Psoas muscle (tissue), 8 donors: ENCODE measurements around the gene AVL9. TPM values are rescaled to one million over a fixed set of nuclear protein-coding genes. Genes with fewer than 3 reads are reported as not detected.

ENCODE experiments used
- ATAC-seq, 4 donors: fragments of 200-7000 bp; cut with Tn5 transposase; one replicate each; pipeline ENCODE4 v1.9.1; 2020; ENCODE audit warnings: moderate library complexity in 3 of 4, mild to moderate bottlenecking in 2 of 4
- DNase-seq, 2 donors: peaks; one replicate each; pipeline ENCODE4 v3.0.0-alpha.2; 2020
- H3K27ac ChIP-seq: fragments of 200-600 bp; one replicate; pipeline ENCODE4 v1.8.0; 2022
- H3K27me3 ChIP-seq, 3 donors: fragments of 200-600 bp in 1 of 3; one replicate each; pipeline versions ENCODE4 v1.6.1 to v1.8.0; 2013 to 2022; ENCODE audit warnings: low read length in 2 of 3, mild to moderate bottlenecking in 2 of 3, moderate library complexity in 1 of 3; ENCODE audit not compliant: insufficient read depth in 3 of 3
- H3K36me3 ChIP-seq, 2 donors: fragments of 200-600 bp in 1 of 2; one replicate each; pipeline versions ENCODE4 v1.6.1 to v1.8.0; 2013 to 2022; ENCODE audit warnings: low read depth in 1 of 2, mild to moderate bottlenecking in 1 of 2, moderate library complexity in 1 of 2; ENCODE audit not compliant: insufficient read depth in 1 of 2
- H3K4me1 ChIP-seq: fragments of 200-600 bp; one replicate; pipeline ENCODE4 v1.8.0; 2022
- H3K4me3 ChIP-seq: fragments of 200-600 bp; one replicate; pipeline ENCODE4 v1.8.0; 2022; ENCODE audit warnings: mild to moderate bottlenecking
- H3K9me3 ChIP-seq: fragments of 200-600 bp; one replicate; pipeline ENCODE4 v1.8.0; 2022
- WGBS, 3 donors: extraction: QIAGEN DNeasy Blood & Tissue Kit; methylation state at CpG; one replicate each; pipeline versions ENCODE4 v1.1.6 to v1.1.7; 2013; 5-methylcytosine and 5-hydroxymethylcytosine counted together
- intact Hi-C, 2 donors: fragments of 100-400 bp; cut with DNase I; formaldehyde crosslinking; loops; one replicate each; pipeline versions ENCODE4 v1.11.0 to v1.14.2; 2022
- polyA plus RNA-seq, 3 donors: library from polyadenylated mRNA; stranded (reverse); fragments of 200-250 nt; gene quantifications; one replicate each; pipeline ENCODE4 v1.2.3, GENCODE V29; 2013
- total RNA-seq, 4 donors: library from RNA; stranded (reverse); fragmentation: NEBNext Ultra II Directional in 2 of 4; extraction: Animal tissue kit (Norgen Biotek cat#: 25700) in 2 of 4; gene quantifications; one replicate each; pipeline versions ENCODE4 v1.2.1 to v1.2.4, GENCODE V29; 2021 to 2023
- TF ChIP-seq, protein P1 (sequence below): fragments of 200-600 bp; IDR thresholded peaks from one replicate; pipeline ENCODE4 v1.8.0; 2022; ENCODE audit warnings: antibody characterized with exemption
- donor health status: healthy with polysubstance abuse.
- donor health status: DM: no; HTN: no; CAD: no; lungs with moderate emphysema.
- donor health status: Bipolar disorder and iron deficiency.
- donor health status: healthy.
- donor health status: DM: yes; HTN: yes; CAD: no.
- donor health status: DM: no; HTN: no; CAD: no.
- donor health status: DM: no; HTN: no; CAD: no.
- donor health status: DM: yes; HTN: yes; CAD: no.

AVL9 gene
- total and polyA plus RNA-seq, 7 donors = 8.1 to 25.2 (median 18.9) TPM

DNA sequence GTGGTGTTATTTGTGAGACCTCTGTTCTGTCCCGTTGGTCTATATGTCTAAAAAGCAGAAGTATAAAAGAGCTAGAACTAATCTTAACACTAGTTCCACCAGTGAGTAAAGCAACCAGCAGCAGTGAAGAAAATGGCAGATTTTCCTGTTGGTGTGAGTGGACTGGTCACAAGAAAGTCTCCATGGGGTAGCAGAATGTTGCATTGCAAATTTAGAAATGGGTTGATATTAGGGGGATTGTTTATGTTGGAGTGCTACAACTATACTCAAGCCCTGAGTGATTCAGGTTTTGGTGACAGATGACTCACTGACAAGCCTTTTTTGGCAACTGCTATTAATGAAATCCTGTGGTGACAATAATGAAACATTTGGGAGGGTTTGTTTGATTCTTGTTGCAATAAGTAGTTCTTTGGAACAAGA, 5.6 kb downstream of the AVL9 start:
- H3K4me1 ChIP-seq = peaks cover 33% of the 10 kb centered on the region
- H3K27me3 ChIP-seq = no peaks in the 10 kb centered on the region
- TF ChIP-seq, protein P1, sequence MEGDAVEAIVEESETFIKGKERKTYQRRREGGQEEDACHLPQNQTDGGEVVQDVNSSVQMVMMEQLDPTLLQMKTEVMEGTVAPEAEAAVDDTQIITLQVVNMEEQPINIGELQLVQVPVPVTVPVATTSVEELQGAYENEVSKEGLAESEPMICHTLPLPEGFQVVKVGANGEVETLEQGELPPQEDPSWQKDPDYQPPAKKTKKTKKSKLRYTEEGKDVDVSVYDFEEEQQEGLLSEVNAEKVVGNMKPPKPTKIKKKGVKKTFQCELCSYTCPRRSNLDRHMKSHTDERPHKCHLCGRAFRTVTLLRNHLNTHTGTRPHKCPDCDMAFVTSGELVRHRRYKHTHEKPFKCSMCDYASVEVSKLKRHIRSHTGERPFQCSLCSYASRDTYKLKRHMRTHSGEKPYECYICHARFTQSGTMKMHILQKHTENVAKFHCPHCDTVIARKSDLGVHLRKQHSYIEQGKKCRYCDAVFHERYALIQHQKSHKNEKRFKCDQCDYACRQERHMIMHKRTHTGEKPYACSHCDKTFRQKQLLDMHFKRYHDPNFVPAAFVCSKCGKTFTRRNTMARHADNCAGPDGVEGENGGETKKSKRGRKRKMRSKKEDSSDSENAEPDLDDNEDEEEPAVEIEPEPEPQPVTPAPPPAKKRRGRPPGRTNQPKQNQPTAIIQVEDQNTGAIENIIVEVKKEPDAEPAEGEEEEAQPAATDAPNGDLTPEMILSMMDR = no peak
- ATAC-seq (peak; percentile 57 to 83 (median 66)), DNase-seq (no peak)
- H3K4me3 ChIP-seq = peak overlapping the region; percentile 2
- 57 to 73% (median 67%) methylated on average over 1 of the region's 1 CpG for WGBS, 3 donors
- peak overlapping the region; percentile 51 for H3K27ac ChIP-seq
- H3K36me3 ChIP-seq = no peaks in the 10 kb centered on the region
- intact Hi-C loops = no loop called here
- no peaks in the 10 kb centered on the region for H3K9me3 ChIP-seq

GRCh38 chr7:32501522-32501921, 6.2 kb downstream of the AVL9 start:
- Histone ChIP-seq H3K36me3 (no peaks in the 10 kb centered on the region), H3K4me3 (peak overlapping the region; percentile 2), H3K4me1 (peaks cover 30% of the 10 kb centered on the region), H3K27me3 (no peaks in the 10 kb centered on the region), H3K27ac (peak overlapping the region; percentile 51), H3K9me3 (no peaks in the 10 kb centered on the region)
- 39 to 85% (median 74%) methylated on average over 1 of the region's 1 CpG for WGBS, 3 donors
- intact Hi-C loops = no loop called here
- peak in 1 of 4 donors; percentile 45 for ATAC-seq
- no peak for DNase-seq
- TF ChIP-seq, protein P1 = no peak

- H3K27me3 ChIP-seq = no peaks in the 10 kb centered on the region
- H3K27ac ChIP-seq = no peak overlapping the region
- ATAC-seq = no peak
- 68 to 72% (median 68%) methylated on average over 4 of the region's 4 CpGs for WGBS, 3 donors
- no peak for DNase-seq
- H3K4me1 ChIP-seq = peaks cover 28% of the 10 kb centered on the region
- H3K36me3 ChIP-seq = no peaks in the 10 kb centered on the region
- H3K4me3 ChIP-seq = no peak overlapping the region
- intact Hi-C loops = no loop called here
- TF ChIP-seq, protein P1 = no peak
- H3K9me3 ChIP-seq = no peaks in the 10 kb centered on the region
Observed at GRCh38 chr7:32502728-32503127, 7.4 kb downstream of the AVL9 start.

DNA sequence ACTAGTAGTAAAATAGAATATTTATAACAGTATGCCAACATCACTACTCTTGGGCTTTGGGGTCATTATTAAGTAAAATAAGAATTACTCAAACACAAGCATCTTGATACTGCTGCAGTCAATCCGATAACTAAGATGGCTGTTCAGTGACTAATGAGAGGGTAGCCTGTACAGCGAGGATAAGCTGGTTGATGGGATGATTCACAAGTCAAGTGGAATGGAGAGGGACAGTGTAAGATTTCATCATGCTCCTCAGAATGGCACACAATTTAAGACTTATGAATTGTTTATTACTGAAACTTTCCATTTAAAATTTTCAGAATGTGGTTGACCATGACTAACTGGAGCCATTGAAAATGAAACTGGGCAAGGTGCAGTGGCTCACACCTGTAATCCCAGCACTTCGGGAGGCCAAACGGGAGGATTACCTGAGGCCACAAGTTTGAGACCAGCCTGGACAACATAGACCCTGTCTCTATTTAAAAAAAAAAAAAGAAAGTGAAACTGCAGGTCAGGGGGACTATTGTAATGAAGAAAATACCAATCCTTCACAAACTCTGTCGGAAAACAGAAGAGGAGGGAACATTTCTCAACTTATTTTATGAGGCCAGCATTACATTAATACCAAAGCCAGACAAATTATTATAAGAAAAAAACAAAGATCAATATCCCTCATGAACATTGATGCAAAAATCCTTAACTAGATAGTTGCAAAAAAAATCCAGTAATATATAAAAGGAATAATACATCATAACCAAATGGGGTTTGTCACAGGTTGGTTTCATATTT, 11.2 kb downstream of the AVL9 start:
- no peak for DNase-seq
- peaks cover 17% of the 10 kb centered on the region for H3K4me1 ChIP-seq
- H3K36me3 ChIP-seq = no peaks in the 10 kb centered on the region
- no peaks in the 10 kb centered on the region for H3K9me3 ChIP-seq
- intact Hi-C loops = no loop called here
- peak overlapping the region; percentile 27 for H3K27ac ChIP-seq
- WGBS, 3 donors = 88 to 93% (median 89%) methylated on average over 5 of the region's 5 CpGs
- no peaks in the 10 kb centered on the region for H3K27me3 ChIP-seq
- no peak overlapping the region for H3K4me3 ChIP-seq
- peak; percentile 81 to 95 (median 92) for ATAC-seq
- TF ChIP-seq, protein P1 = no peak
